Measurements from ENCODE around the gene STK39. TPM values are rescaled to one million over a fixed set of nuclear protein-coding genes. Genes with fewer than 3 reads are reported as not detected.

The STK39 gene
- total RNA-seq, 1 donor from 2014 or later = 28.2 TPM

- no peak for DNase-seq (ENCODE audit: low read depth, low spot score)
- peaks cover 4% of the 10 kb centered on the region for H3K9me3 Mint-ChIP-seq
- no peak overlapping the region for H3K4me3 Mint-ChIP-seq
- no peaks in the 10 kb centered on the region for H3K27me3 Mint-ChIP-seq (ENCODE audit: low read depth)
- no peak overlapping the region for H3K27ac Mint-ChIP-seq (ENCODE audit: unreplicated experiment)
- TF ChIP-seq CTCF (conservative IDR thresholded peaks at IDR 0.05) = no peak
- peaks cover 21% of the 10 kb centered on the region for H3K4me1 Mint-ChIP-seq
- H3K36me3 Mint-ChIP-seq (ENCODE audit: low read depth) = no peaks in the 10 kb centered on the region
Measured at GRCh38 chr2:167925758-167926157, 321.6 kb downstream of the STK39 start.

- H3K27ac Mint-ChIP-seq (ENCODE audit: unreplicated experiment) = no peak overlapping the region
- peaks cover 9% of the 10 kb centered on the region for H3K4me1 Mint-ChIP-seq
- TF ChIP-seq CTCF (conservative IDR thresholded peaks at IDR 0.05) = no peak
- H3K36me3 Mint-ChIP-seq (ENCODE audit: low read depth) = no peaks in the 10 kb centered on the region
- DNase-seq (ENCODE audit: low read depth, low spot score) = no peak
- no peaks in the 10 kb centered on the region for H3K27me3 Mint-ChIP-seq (ENCODE audit: low read depth)
- no peak overlapping the region for H3K4me3 Mint-ChIP-seq
- H3K9me3 Mint-ChIP-seq = peaks cover 4% of the 10 kb centered on the region
Measured at GRCh38 chr2:167924556-167924955, 322.8 kb downstream of the STK39 start.

GRCh38 chr2:167916756-167917155 lies 330.6 kb downstream of the STK39 start:
- H3K9me3 Mint-ChIP-seq = peaks cover 1% of the 10 kb centered on the region
- no peaks in the 10 kb centered on the region for H3K27me3 Mint-ChIP-seq (ENCODE audit: low read depth)
- H3K27ac Mint-ChIP-seq (ENCODE audit: unreplicated experiment) = no peak overlapping the region
- H3K4me3 Mint-ChIP-seq = no peak overlapping the region
- no peaks in the 10 kb centered on the region for H3K36me3 Mint-ChIP-seq (ENCODE audit: low read depth)
- H3K4me1 Mint-ChIP-seq = no peaks in the 10 kb centered on the region
- DNase-seq (ENCODE audit: low read depth, low spot score) = no peak
- no peak for TF ChIP-seq CTCF (conservative IDR thresholded peaks at IDR 0.05)

- no peak for DNase-seq (ENCODE audit: low read depth, low spot score)
- Mint-ChIP-seq H3K27ac (ENCODE audit: unreplicated experiment) (no peak overlapping the region), H3K9me3 (peaks cover 3% of the 10 kb centered on the region), H3K4me1 (no peaks in the 10 kb centered on the region), H3K36me3 (ENCODE audit: low read depth) (no peaks in the 10 kb centered on the region), H3K27me3 (ENCODE audit: low read depth) (no peaks in the 10 kb centered on the region), H3K4me3 (no peak overlapping the region)
- no peak for TF ChIP-seq CTCF (conservative IDR thresholded peaks at IDR 0.05)
Measured at GRCh38 chr2:167914969-167915368, 332.4 kb downstream of the STK39 start.

- Mint-ChIP-seq H3K9me3 (peaks cover 3% of the 10 kb centered on the region), H3K4me3 (no peak overlapping the region), H3K36me3 (ENCODE audit: low read depth) (no peaks in the 10 kb centered on the region), H3K27ac (ENCODE audit: unreplicated experiment) (no peak overlapping the region), H3K4me1 (no peaks in the 10 kb centered on the region), H3K27me3 (ENCODE audit: low read depth) (no peaks in the 10 kb centered on the region)
- no peak for DNase-seq (ENCODE audit: low read depth, low spot score)
- TF ChIP-seq CTCF (conservative IDR thresholded peaks at IDR 0.05) = no peak
Measured at GRCh38 chr2:167908786-167909185, 338.6 kb downstream of the STK39 start.

GRCh38 chr2:167905668-167906067 lies 341.7 kb downstream of the STK39 start:
- no peaks in the 10 kb centered on the region for H3K36me3 Mint-ChIP-seq (ENCODE audit: low read depth)
- no peak overlapping the region for H3K27ac Mint-ChIP-seq (ENCODE audit: unreplicated experiment)
- H3K9me3 Mint-ChIP-seq = no peaks in the 10 kb centered on the region
- H3K4me1 Mint-ChIP-seq = no peaks in the 10 kb centered on the region
- H3K27me3 Mint-ChIP-seq (ENCODE audit: low read depth) = no peaks in the 10 kb centered on the region
- DNase-seq (ENCODE audit: low read depth, low spot score) = no peak
- no peak for TF ChIP-seq CTCF (conservative IDR thresholded peaks at IDR 0.05)
- no peak overlapping the region for H3K4me3 Mint-ChIP-seq

Measured in neural crest cell (in vitro differentiated cells).